Measurements from ENCODE around the gene DCAF6. TPM values are rescaled to one million over a fixed set of nuclear protein-coding genes. Genes with fewer than 3 reads are reported as not detected.
"Not testable (repeated sequence)": the region's sequence is repeated elsewhere in the genome, so short reads cannot be mapped to it uniquely, and the experiment has no call there.

Gene DCAF6
- total and polyA plus RNA-seq, 3 experiments from 2014 or later: 15.4 to 24.9 (median 24.8) TPM

DNA sequence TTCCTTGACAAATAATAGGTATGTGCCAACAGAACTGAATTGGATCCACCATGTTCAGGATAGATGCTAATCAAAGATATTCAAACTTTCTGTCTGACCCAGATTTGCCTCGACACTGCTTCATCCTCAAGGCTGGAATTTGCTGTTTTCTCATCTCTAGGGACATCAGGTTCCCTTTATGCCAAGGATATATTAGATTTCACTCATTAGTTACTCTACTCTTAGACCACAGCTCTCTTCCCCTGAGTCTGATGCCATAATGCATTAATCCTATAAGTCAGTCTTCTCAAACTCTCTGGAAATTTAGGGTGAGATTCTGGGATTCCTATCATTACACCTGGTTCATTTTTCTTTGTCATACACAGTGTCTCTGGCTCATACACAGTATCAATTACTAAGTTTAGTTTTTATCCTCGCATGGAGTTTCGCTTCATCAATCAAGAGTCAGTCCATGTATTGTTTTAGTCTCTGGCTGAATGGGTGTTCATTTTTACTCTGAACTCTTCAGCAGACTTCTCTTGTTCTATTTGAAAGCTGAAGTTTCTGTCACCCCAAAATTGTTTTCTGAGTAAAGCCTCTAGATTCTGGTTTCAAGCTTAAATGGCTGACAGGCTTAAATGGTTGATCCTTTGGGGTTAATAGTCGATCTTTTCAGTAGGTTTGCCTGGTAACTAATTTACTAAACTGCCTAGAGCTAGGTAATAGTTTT, 9.3 kb upstream of the DCAF6 start:
- CTCF ChIA-PET: no interaction called here
- Mint-ChIP-seq H3K4me3 (no peak overlapping the region), H3K27ac (peak overlapping the region in 1 of 8 donors; percentile 75), H3K36me3 (peaks cover 0 to 15% (median 8%) of the 10 kb centered on the region in 3 donors), H3K9me3 (no peaks in the 10 kb centered on the region), H3K4me1 (peaks cover 12 to 30% (median 26%) of the 10 kb centered on the region in 3 donors), H3K27me3 (no peaks in the 10 kb centered on the region)
- no peaks in the 10 kb centered on the region for H3K36me3 ChIP-seq (ENCODE audit: insufficient read depth, low read length)
- no peak for DNase-seq
- peak overlapping the region; percentile 51 for H3K27ac ChIP-seq (ENCODE audit: low read depth, low read length)
- POLR2A ChIA-PET: no interaction called here
- H3K4me1 ChIP-seq (ENCODE audit: insufficient read depth, low read length): no peaks in the 10 kb centered on the region
- no peaks in the 10 kb centered on the region for H3K9me3 ChIP-seq (ENCODE audit: low read length)
- H3K27me3 ChIP-seq (ENCODE audit: insufficient read depth, low read length, poor library complexity, severe bottlenecking): no peaks in the 10 kb centered on the region
- H3K4me3 ChIP-seq (ENCODE audit: low read length): no peak overlapping the region

DNA sequence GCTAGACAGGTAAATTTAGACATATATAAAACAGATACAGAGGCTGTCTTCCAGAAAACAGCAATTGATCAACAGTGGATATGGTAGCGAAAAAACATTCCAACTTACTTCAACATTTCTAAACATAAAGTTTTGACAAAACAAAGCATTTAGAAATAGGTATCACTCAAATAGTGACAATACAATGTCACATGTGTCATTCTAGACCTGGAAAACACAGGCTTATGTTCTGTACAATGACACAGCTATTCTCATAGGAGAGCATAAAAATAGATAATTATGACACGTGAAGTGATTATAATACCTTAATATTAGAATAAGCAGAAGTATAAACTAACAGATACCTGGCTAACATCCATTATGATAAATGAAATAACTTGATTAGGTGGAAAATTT, 8.0 kb upstream of the DCAF6 start:
- no peak for DNase-seq

DNA sequence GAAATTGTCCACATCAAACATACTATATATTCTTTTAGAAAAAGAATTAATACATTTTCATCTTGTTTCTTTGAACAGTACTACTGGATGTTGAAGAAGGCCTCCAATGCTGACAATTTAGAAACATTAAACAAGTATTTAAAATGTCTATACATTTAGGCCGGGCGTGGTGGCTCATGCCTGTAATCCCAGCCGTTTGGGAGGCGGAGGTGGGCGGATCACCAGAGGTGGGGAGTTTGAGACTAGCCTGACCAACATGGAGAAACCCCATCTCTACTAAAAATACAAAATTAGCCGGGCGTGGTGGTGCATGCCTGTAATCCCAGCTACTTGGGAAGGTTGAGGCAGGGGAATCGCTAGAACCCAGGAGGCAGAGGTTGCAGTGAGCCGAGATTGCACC, 7.6 kb upstream of the DCAF6 start:
- H3K27me3 ChIP-seq (ENCODE audit: insufficient read depth, low read length, poor library complexity, severe bottlenecking); H3K27me3 Mint-ChIP-seq; H3K4me1 ChIP-seq (ENCODE audit: insufficient read depth, low read length); H3K4me3 ChIP-seq (ENCODE audit: low read length); H3K36me3 ChIP-seq (ENCODE audit: insufficient read depth, low read length); H3K9me3 Mint-ChIP-seq; H3K9me3 ChIP-seq (ENCODE audit: low read length); CTCF ChIA-PET; H3K27ac Mint-ChIP-seq; H3K4me3 Mint-ChIP-seq; DNase-seq; H3K36me3 Mint-ChIP-seq: not testable (repeated sequence)
- H3K4me1 Mint-ChIP-seq: peaks cover 10 to 40% (median 30%) of the 10 kb centered on the region in 3 donors
- H3K27ac ChIP-seq (ENCODE audit: low read depth, low read length): peak overlapping the region; percentile 51
- POLR2A ChIA-PET: interaction anchor here (0.7 kb wide), 1 partner anchor 1693 kb away, joined by 4 read pairs; no protein-coding TSS in a partner anchor

More for the DNA sequence above, 8.0 kb upstream of the DCAF6 start:
- ChIA-PET POLR2A (interaction anchor here (0.7 kb wide), 1 partner anchor 1694 kb away, joined by 4 read pairs; no protein-coding TSS in a partner anchor), CTCF (no interaction called here)
- peaks cover 7 to 35% (median 25%) of the 10 kb centered on the region in 3 donors for H3K4me1 Mint-ChIP-seq
- peaks cover under 1% of the 10 kb centered on the region for H3K4me1 ChIP-seq (ENCODE audit: insufficient read depth, low read length)
- peaks cover 0 to 7% (median 4%) of the 10 kb centered on the region in 3 donors for H3K36me3 Mint-ChIP-seq
- peak overlapping the region; percentile 51 for H3K27ac ChIP-seq (ENCODE audit: low read depth, low read length)
- no peaks in the 10 kb centered on the region for H3K36me3 ChIP-seq (ENCODE audit: insufficient read depth, low read length)
- no peaks in the 10 kb centered on the region for H3K27me3 Mint-ChIP-seq
- H3K4me3 ChIP-seq (ENCODE audit: low read length): no peak overlapping the region
- H3K4me3 Mint-ChIP-seq: no peak overlapping the region
- no peaks in the 10 kb centered on the region for H3K9me3 ChIP-seq (ENCODE audit: low read length)
- no peaks in the 10 kb centered on the region for H3K9me3 Mint-ChIP-seq
- no peak overlapping the region for H3K27ac Mint-ChIP-seq
- H3K27me3 ChIP-seq (ENCODE audit: insufficient read depth, low read length, poor library complexity, severe bottlenecking): no peaks in the 10 kb centered on the region

DNA sequence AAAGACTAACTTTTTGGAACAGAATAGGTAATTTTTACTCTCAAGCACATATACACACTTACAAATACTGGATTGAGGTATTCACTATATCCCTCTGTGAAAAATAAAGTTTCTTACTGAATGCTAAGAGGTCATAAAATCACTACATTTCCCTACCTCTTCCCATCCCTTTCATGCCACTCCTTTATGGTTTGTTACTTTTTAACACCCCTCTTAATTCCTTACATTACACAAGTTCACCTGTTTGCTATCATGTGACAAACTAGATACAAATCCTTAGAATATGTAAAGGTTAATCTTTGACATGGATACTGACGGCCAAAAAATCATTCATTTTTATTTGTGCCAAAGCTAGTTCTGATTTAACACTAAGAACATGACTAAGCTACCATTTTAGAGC, 6.8 kb upstream of the DCAF6 start:
- Mint-ChIP-seq H3K9me3 (no peaks in the 10 kb centered on the region), H3K4me1 (peaks cover 17 to 48% (median 38%) of the 10 kb centered on the region in 3 donors), H3K27ac (no peak overlapping the region), H3K36me3 (peaks cover 0 to 6% (median 2%) of the 10 kb centered on the region in 3 donors), H3K27me3 (no peaks in the 10 kb centered on the region), H3K4me3 (no peak overlapping the region)
- ChIA-PET CTCF (no interaction called here), POLR2A (no interaction called here)
- H3K4me1 ChIP-seq (ENCODE audit: insufficient read depth, low read length): peaks cover 13% of the 10 kb centered on the region
- H3K4me3 ChIP-seq (ENCODE audit: low read length): no peak overlapping the region
- no peak for DNase-seq
- H3K27ac ChIP-seq (ENCODE audit: low read depth, low read length): no peak overlapping the region
- no peaks in the 10 kb centered on the region for H3K9me3 ChIP-seq (ENCODE audit: low read length)
- no peaks in the 10 kb centered on the region for H3K36me3 ChIP-seq (ENCODE audit: insufficient read depth, low read length)
- no peaks in the 10 kb centered on the region for H3K27me3 ChIP-seq (ENCODE audit: insufficient read depth, low read length, poor library complexity, severe bottlenecking)

DNA sequence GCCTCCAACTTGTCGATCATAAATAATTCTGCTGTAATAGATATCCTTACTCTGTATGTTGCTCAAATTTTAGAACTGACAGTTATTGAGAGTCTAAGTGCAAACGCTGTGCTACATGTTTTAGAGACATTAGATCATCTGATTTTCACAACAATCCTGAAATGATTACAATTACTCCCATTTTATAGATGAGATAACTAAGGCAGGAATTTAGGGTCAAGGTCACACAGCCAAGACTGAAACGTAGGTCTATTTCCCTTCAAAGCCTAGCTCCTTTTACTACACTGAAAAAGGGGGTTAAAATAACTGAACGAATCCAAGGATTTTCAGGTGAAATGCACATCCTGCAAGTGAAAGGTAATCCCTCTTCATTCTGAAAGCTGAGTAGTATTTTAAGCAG, 2.7 kb upstream of the DCAF6 start:
- peaks cover 0 to 17% (median 4%) of the 10 kb centered on the region in 3 donors for H3K36me3 Mint-ChIP-seq
- no peaks in the 10 kb centered on the region for H3K36me3 ChIP-seq (ENCODE audit: insufficient read depth, low read length)
- H3K4me1 Mint-ChIP-seq: peaks cover 29 to 55% (median 45%) of the 10 kb centered on the region in 3 donors
- H3K9me3 Mint-ChIP-seq: no peaks in the 10 kb centered on the region
- CTCF ChIA-PET: no interaction called here
- peaks cover 33% of the 10 kb centered on the region for H3K4me1 ChIP-seq (ENCODE audit: insufficient read depth, low read length)
- H3K4me3 ChIP-seq (ENCODE audit: low read length): peak overlapping the region; percentile 100
- POLR2A ChIA-PET: no interaction called here
- no peaks in the 10 kb centered on the region for H3K27me3 Mint-ChIP-seq
- peak overlapping the region in 2 of 8 donors; percentile 45 to 97 for H3K27ac Mint-ChIP-seq
- DNase-seq: no peak
- peak overlapping the region in 5 of 7 donors; percentile 8 to 48 (median 39) for H3K4me3 Mint-ChIP-seq
- no peaks in the 10 kb centered on the region for H3K27me3 ChIP-seq (ENCODE audit: insufficient read depth, low read length, poor library complexity, severe bottlenecking)
- H3K9me3 ChIP-seq (ENCODE audit: low read length): no peaks in the 10 kb centered on the region
- H3K27ac ChIP-seq (ENCODE audit: low read depth, low read length): no peak overlapping the region

DNA sequence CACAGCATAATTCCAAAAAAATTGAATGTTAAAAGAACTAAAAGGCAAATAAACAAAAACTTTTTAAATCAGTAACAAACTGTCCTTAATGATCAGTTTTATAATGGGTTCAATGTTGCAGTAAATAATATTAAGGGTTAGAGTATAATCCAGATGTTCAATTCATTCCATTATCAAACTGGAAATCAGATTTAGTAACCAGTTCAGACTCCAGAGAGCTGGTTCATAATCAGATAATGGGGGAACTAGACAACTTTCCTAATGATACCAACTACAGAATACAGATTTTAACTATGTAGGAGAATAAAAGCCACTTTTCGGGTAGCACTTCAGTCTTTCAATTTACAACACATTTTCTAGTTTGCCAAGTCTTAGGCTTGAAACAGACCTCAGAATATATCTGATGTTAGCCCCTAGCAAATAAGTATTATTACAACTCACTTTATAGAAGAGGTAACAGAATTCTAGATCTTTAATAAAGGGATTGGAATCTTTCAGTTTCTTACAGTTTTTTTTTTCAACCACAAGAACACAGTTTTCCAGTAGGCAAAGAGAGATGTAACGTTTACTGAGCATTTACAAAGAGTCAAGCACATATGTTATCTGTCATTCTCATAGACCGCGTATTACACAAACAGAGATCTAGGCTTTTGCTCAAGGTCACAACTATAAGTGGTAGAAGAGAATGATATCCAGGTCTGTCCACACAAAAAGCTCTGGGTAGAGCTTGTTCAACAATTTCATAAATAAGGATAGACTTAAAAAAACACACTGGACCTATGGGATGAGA, 1.9 kb upstream of the DCAF6 start:
- Mint-ChIP-seq H3K4me1 (peaks cover 29 to 55% (median 45%) of the 10 kb centered on the region in 3 donors), H3K27me3 (no peaks in the 10 kb centered on the region), H3K9me3 (no peaks in the 10 kb centered on the region), H3K4me3 (peak overlapping the region; percentile 88 to 97 (median 94)), H3K27ac (peak overlapping the region; percentile 95 to 100 (median 97)), H3K36me3 (peaks cover 0 to 17% (median 4%) of the 10 kb centered on the region in 3 donors)
- H3K4me1 ChIP-seq (ENCODE audit: insufficient read depth, low read length): peaks cover 33% of the 10 kb centered on the region
- H3K4me3 ChIP-seq (ENCODE audit: low read length): peak overlapping the region; percentile 100
- H3K27ac ChIP-seq (ENCODE audit: low read depth, low read length): peak overlapping the region; percentile 96
- no peaks in the 10 kb centered on the region for H3K36me3 ChIP-seq (ENCODE audit: insufficient read depth, low read length)
- POLR2A ChIA-PET: interaction anchor here (1.1 kb wide), 1 partner anchor 34 kb away, joined by 3 read pairs; no protein-coding TSS in a partner anchor
- H3K9me3 ChIP-seq (ENCODE audit: low read length): no peaks in the 10 kb centered on the region
- H3K27me3 ChIP-seq (ENCODE audit: insufficient read depth, low read length, poor library complexity, severe bottlenecking): no peaks in the 10 kb centered on the region
- CTCF ChIA-PET: interaction anchor here (0.9 to 1.3 kb wide), 2 partner anchors 17 to 20 kb away, joined by 3 to 7 read pairs; partner anchors contain the start of gene ADCY10
- DNase-seq: no peak

DNA sequence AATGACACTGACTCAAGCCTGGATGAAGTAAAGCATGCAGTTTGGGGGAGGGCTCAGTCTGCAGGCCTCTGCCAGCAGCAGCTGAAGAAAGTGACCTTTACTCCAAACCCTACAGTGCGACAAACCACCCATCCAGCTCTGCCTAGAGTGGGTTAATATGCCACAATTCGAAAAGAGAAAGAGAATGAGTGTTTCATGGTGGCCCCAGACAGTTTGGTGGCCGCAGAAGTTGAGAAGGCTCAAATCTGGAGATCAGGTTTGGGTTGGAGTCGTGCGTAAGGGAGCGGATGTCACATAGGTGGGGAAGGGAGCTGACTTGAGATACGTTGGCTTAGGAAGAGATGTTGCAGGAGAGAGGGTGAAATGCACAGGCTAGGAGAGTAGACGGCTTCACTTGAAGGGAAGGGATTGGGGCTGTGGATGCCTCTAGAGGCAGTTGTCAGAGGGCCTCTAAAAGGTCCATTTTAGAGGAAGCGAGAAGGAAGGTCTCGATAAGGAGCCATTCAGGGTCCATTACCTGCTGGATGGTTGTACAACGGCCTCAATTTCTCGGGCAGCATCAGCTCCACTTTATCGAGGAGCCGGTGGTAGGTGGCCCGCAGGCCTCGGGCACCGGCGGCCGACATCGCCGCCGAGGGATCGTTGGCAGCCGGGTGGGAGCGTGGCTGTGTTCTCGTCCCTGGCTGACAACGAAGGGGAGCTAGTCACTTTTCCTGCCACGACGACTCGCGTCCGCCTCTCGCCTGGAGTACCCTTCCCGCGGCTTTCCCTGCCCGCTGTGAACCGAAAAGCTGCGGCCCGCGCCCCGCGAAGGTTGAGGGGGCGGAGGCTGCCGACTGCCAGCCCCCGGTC, 1.0 kb upstream of the DCAF6 start:
- no peaks in the 10 kb centered on the region for H3K27me3 Mint-ChIP-seq
- H3K4me3 Mint-ChIP-seq: peak overlapping the region; percentile 88 to 97 (median 94)
- no peaks in the 10 kb centered on the region for H3K9me3 Mint-ChIP-seq
- Histone ChIP-seq H3K27ac (ENCODE audit: low read depth, low read length) (peak overlapping the region; percentile 96), H3K36me3 (ENCODE audit: insufficient read depth, low read length) (no peaks in the 10 kb centered on the region), H3K4me1 (ENCODE audit: insufficient read depth, low read length) (peaks cover 33% of the 10 kb centered on the region), H3K4me3 (ENCODE audit: low read length) (peak overlapping the region; percentile 100), H3K27me3 (ENCODE audit: insufficient read depth, low read length, poor library complexity, severe bottlenecking) (no peaks in the 10 kb centered on the region), H3K9me3 (ENCODE audit: low read length) (no peaks in the 10 kb centered on the region)
- peak overlapping the region; percentile 95 to 100 (median 98) for H3K27ac Mint-ChIP-seq
- peaks cover 31 to 55% (median 46%) of the 10 kb centered on the region in 3 donors for H3K4me1 Mint-ChIP-seq
- ChIA-PET POLR2A (interaction anchor here (0.5 to 2.1 kb wide), 11 partner anchors 32 to 1957 kb away, joined by 3 to 9 read pairs (median 3); partner anchors contain the start of genes BLZF1, NME7, POU2F1 and SFT2D2), CTCF (interaction anchor here (0.9 to 2.8 kb wide), 4 partner anchors 18 to 147 kb away, joined by 3 to 10 read pairs (median 5); partner anchors contain the start of gene ADCY10)
- peak in 4 of 5 donors; percentile 10 to 53 (median 46) for DNase-seq
- peaks cover 0 to 17% (median 4%) of the 10 kb centered on the region in 3 donors for H3K36me3 Mint-ChIP-seq
